Inflammatory macrophage treated with lipopolysaccharide for 1 hour (primary cell): ENCODE data around the gene KHK.

Experiments used
- DNase-seq, 2 donors: peaks; one replicate each; pipeline ENCODE4 v3.0.0-alpha.2; 2020 to 2022

Gene KHK

DNA sequence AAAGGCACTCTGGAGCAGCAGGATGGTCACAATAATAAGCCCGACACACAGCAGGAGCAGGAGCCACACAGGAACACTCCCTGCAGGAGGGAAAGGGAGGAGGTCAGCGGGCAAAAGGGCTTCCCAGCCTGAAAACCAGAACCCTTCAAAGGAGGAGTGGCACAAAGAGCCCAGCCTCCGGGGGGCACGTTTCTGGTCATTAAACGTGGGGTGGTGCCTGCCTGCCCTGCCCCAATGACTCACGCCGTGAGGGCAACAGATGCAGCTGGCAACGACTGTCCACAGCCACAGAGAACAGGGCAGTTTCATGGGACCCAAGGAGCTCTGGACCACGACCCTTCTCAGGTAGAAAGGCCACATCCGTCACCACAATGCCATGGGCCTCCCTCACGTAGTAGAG lies 44.9 kb downstream of the KHK start:
- no peak for DNase-seq

DNA sequence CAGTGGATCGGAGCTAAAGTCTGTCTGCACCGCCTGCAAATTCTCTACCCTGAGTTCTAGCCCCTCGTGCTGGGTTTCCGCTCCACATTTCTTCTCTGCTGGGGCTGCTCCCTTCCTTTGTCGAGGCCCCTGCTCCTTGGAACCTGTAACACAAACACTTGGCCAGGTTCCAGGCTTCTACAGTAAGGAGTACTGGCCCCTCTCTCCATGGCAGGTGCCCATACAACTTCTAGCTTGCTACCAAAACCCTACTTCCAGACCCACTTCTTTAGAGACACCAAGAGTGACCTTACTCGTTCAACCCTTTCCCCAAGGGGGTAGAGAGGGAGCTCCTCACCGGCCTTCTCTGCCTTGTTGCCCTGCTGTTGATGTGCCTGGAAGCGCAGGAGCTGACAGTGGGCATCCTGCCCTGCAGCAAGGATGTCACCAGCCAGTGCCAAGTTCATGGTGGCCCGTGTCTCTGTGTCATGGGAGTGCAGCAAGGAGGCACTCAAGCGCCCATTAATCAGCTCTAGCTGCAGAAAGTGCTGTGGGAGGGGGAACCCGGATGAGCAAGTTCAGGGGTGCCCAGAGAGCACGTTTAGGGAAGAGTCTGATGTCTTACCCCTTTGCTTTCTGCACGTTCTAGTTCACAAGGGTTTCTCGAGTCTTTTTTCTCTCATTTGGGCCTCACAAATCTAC lies 46.8 kb downstream of the KHK start:
- DNase-seq: peak; percentile 30 to 49

DNA sequence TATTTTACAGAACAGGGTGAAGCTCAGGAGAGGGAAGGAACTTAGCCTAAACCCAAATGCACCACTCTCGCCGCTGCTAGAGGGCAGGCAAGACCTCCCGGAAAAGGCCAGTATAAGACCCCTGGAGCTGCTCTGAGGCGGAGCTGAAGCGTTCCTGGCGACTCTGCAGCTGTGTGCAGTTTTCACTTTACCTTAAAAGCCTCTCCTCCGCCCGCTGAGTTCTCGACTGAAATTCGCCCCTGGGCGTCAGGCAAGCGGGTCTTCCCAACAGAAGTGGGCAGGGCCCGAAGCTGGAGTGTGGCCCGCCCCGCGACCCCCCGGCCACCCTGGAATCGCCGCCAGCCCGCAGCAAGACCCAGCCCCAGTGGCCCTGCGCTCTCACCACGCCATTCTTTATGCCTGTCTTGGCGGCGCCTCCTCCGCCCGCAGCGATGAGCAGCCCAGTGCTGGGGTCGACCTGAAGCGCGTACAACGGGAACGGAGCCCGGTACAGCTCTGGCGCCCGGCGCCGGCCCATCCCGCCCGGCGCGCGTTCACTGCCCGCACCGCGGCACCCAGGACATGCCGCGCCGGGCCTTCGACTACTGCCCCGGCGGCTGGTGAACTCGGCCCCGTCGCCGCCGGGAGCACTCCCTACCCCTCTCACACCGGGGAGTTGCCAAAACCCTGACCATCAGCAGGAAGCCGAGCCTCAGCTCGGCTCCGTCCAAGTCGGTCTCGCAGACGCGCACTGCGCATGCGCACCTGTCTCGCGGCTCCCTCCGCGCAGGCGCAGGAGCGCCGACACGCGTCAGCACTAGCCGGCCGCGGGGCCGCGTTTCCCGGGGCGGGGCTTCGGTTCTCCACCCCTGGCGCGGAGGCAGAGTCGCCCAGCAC lies 47.6 kb downstream of the KHK start, which contains the start of gene PREB:
PREB (minus strand) TSS at position 732 of the 876 bp plus-strand sequence; CDS start at position 517, 215 bp downstream.
- DNase-seq: peak; percentile 94 to 100

DNA sequence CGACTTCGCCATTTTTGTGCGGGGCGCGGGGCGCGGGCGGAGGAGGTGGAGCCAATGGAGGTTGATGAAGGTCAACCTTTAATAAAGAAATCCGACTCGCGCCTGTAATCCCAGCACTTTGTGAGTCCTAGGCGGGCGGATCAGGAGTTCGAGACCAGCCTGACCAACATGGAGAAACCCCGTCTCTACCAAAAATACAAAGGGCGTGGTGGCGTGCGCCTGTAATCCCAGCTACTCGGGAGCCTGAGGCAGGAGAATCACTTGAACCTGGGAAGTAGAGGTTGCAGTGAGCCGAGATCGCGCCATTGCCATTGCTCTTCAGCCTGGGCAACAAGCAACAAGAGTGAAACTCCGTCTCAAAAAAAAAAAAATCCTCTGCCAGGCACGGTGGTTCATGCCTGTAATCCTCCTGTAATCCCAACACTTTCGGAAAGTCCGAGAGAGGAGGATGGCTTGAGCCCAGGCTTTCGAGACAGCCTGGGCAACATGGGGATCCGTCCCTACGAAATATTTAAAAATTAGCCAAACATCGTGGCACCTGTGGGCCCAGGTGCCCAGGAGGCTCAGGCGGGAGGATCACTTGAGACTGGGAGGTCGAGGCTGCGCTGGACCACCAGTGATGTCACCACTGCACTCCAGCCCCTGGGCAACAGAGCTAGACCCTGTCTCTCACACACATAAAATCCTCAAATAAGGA lies 48.4 kb downstream of the KHK start:
- no peak for DNase-seq

DNA sequence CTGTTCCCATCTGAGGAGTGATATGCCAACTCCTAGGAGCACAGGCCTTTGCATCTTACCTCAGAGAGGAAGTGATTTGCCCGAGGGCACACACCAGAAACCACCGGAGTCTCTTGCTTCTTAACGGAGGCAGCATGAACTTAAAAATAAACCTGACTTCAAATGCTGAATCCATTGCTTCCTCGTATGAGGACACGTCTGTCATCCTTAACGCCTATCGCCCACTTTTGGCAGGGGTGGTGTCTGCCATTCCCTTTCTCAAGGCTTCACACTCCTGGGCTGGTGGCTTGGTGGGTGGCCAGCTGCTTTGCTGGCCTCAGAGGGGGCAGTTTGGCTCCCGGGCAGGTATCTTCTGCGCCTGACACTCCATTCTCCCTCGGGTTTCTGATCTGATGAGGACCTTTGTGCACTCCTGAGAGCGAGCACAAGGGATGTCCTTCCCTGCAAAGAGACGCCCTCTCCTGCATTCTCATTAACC lies 48.9 kb downstream of the KHK start:
- peak in 1 of 2 donors; percentile 41 for DNase-seq

DNA sequence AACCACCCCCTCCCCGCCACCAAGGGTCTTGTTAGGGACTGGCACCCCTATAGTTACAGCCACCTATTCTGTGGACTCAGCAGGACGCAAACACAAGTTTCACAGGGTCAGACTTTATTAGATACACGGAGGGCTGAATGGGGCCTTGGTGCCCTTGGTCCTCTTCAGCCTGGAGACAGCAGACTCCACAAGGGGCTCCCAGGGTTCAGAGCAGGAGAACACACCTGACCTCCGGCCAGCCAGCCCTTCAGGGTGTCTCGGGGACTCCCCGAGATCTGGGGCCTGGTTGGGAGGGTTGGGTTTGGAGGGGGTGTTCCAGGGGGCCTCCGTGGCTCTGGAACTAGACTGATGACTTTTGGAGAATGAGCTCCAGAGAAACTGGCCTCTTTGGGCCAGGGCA lies 50.2 kb downstream of the KHK start:
- DNase-seq: no peak

DNA sequence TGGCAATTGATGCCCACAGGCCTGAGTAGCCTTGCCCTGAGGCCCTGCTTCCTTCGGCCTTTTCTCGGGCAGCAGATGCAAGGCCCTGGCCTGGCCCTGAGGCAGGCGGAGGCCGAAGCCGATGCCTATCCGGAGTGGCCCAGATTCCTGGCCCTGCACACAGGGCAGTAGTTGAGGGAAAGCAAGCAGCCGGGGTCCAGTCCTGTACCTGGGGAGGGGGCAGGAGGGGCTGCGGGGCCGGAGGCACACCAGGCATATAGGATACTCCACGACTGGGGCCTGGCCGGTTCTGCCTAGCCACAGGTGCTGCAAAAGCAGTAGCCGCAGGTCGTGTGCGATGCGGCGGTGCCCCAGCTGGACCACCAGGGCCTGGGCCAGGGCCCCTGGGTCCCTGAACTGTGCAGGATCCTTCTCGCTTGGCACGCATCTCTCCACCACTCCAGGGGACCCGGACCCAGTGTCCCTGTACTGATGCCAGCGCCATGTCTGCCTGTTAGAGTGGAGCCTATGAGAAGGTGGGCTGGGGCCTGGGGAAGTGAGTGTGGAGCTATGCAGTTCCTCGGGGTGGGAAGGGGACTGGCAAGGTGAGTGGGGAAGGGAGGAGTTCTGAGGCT lies 50.9 kb downstream of the KHK start:
- no peak for DNase-seq

DNA sequence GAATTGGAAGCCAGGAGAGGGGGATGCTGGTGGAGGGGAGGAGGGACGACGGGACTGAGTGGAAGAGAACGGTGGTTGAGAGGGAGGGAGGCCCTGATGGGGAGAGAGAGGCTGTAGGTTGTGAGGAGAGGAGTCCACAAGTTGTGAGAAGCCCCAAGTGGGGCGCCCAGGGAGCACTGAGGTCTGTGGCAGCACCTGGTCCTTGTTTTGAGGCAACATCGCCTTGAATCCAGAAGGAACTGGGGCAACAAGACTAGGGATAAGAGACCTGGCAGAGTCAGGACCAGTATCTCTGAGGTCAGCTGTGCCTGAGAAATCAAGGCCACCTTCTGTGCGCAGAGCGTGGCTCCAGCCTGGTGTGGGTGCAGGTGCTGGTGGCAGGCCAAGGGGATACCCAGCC lies 51.5 kb downstream of the KHK start:
- DNase-seq: no peak

DNA sequence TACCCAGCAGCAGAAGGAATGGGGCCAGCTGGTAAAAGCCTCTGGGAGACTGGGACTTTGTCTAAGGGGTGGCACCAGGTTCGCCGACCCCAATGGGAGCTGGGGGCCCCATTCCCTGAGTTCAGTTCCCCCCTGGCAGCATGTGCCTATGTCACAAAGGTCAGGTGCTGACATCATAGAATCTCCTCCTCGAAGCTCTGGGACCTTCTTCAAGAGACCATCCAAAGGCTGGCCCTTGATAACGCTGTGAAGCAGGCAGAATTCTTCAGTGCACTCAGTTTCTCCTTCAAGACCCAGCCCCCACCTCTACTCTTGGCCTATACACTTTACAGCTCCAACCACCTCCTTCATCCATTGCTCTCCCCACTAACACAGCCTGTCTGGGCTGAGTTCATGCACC lies 52.7 kb downstream of the KHK start, which contains the start of gene PRR30:
PRR30 (minus strand) TSS at position 101 of the 400 bp plus-strand sequence. CDS start 1,081 bp downstream, outside the sequence.
- DNase-seq: no peak

DNA sequence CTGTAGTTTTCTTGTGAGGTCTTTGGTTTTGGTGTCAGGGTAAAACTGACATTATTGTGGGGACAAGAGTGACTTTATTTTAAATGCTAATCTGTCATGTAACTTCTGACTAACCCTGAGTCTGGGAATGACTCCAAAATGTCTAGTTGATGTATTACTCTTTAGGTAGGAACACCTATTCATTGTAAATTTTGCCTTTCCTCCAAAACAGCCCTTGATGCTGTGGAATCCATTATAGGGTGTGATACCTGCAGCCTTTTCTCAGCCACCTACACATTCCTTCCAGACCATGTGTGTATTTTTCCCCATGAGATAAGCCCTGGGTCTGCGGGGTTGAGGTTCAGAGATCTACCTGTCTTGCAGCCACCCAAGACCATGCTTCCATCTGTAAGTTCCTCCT lies 56.7 kb downstream of the KHK start:
- DNase-seq: no peak

DNA sequence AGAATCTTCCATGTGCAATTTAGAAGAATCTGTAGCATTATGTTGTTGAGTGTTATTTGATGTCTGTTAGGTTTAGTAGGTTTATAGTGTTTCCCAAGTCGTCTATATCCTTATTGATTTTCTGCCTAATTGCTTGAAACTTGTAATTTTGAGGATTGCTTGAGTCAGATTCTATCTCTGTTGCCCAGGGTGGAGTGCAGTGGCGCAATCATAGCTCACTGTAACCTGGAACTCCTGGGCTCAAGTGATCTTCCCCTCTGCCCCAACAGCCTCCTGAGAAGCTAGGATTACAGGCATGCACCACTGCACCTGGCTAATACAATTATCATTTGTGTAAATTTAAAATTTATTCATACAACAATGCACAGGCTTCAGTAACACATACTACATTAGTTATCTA lies 59.1 kb downstream of the KHK start:
- DNase-seq: no peak

DNA sequence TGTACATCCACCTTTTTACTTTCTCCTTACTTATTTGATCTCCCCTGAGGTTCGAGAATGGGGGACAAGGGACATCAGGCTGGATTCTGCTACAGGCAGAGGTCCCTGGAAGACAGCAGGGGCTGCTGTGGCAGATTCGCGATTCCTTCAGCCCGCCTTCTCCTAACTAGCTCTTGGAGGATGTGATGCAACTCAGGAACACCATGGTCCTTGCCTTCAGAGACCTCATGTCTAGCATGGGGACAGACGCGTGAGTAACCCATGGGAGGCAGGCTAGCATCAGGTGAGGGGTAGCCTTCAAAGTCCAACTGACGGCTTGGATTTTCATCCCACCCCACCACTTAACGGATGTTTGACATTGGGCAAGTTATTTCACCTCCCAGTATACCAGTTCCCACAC lies 61.4 kb downstream of the KHK start:
- no peak for DNase-seq

DNA sequence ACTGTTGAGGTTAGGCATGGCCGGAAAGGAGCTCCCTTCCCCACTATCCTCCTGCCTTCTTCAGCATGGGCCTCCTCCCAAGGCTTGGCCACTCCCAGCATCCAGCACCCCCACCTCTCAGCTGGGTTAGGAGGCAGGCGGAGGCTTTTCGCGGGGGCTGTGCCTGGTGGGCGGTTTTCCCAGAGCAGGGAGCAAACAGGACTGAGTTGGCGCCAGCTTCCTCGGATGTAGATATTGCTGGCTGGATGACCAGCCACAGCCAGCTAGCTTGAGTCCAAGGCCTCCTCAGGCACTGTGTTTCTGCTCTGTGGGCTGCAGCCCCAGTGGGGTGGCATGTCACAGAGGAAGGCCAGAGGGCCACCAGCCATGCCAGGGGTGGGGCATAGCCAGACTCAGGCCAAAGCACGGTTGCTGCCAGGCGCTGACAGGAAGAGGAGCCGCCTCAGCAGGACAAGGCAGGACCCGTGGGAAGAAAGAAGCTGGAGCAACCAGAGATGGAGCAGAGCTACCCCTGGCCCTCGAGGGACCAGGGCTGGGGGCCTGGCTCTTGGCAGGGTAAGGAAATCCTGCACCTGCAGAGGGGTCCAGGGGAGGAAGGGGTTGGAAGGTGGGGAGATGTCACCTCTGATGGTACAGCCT lies 62.3 kb downstream of the KHK start, which contains the start of gene TCF23:
TCF23 (plus strand) TSS at position 204 of the 639 bp plus-strand sequence; CDS start at position 334, 130 bp downstream.
- DNase-seq: no peak

DNA sequence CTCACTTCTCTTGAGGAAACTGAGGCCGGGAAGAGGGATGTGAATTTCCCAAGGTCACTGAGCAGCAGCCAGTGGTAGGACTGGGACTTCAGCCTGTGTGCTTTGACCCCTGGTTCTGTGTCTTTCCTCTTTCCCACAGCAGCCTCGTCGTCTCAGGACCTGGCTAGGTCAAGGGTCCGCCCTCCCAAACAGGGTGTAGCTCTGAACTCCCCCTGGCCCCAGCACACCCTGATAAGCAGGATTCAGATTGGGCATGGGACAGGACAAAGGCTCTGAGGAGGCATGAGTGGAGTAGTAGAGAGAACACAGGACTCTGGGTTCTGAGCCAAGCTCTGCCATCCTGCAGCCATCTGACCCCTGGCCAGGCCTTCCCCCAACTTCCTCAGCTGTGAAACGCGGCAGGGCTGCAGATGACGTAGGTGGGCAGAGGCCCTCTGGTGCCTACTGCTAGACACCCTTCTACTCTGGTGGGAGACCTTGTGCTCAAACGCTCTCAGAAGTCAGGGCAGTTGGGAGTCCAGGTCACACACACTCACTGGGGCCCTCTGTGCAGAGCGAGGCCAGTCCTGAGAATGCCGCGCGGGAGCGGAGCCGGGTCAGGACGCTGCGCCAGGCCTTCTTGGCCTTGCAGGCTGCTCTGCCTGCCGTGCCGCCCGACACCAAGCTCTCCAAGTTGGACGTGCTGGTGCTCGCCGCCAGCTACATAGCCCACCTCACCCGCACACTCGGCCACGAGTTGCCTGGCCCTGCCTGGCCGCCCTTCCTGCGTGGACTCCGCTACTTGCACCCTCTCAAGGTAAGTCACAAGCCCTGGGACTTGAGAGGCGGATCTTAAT lies 63.2 kb downstream of the KHK start:
- DNase-seq: no peak
